Measurements from ENCODE around the gene FAM50B.

DNA sequence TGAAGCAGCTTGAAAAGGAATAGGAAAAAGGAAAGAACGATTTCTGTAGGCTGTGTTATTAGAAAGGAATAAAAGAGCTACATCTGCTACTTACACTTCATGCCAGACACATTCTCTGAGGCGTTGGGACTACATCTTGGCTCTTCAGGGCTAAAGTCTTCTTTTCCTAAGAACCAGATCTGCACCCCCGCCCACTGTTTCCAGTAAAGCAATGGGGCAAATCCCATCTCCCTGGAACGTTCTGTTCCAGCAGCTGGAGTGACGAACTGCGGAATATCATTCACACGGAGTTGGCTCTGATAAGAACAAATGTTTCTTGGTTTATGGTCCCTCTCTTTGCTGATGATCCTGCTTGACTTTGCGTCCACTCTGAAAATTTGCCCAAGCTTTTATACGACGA lies 26.9 kb downstream of the FAM50B start:
- TF ChIP-seq, protein P1, sequence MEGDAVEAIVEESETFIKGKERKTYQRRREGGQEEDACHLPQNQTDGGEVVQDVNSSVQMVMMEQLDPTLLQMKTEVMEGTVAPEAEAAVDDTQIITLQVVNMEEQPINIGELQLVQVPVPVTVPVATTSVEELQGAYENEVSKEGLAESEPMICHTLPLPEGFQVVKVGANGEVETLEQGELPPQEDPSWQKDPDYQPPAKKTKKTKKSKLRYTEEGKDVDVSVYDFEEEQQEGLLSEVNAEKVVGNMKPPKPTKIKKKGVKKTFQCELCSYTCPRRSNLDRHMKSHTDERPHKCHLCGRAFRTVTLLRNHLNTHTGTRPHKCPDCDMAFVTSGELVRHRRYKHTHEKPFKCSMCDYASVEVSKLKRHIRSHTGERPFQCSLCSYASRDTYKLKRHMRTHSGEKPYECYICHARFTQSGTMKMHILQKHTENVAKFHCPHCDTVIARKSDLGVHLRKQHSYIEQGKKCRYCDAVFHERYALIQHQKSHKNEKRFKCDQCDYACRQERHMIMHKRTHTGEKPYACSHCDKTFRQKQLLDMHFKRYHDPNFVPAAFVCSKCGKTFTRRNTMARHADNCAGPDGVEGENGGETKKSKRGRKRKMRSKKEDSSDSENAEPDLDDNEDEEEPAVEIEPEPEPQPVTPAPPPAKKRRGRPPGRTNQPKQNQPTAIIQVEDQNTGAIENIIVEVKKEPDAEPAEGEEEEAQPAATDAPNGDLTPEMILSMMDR (IDR thresholded peaks at IDR 0.05 in 4 of 5, conservative IDR thresholded peaks at IDR 0.05 in 1 of 5) = no peak
- TF ChIP-seq POLR2A (IDR thresholded peaks at IDR 0.05) = peak in 1 of 2 donors; percentile 27

Measured in gastrocnemius medialis (tissue), 4 donors.